Testis (tissue), 3 donors: ENCODE results near the gene TMEM184B. TPM values are rescaled to one million over a fixed set of nuclear protein-coding genes. Genes with fewer than 3 reads are reported as not detected.
A peak's percentile ranks its signal among the peaks of the same experiment; 100 is the strongest.

ENCODE experiments used
- DNase-seq: peaks from one replicate; pipeline ENCODE4 v3.0.0-alpha.2; 2019
- H3K27ac ChIP-seq, 2 donors: fragments of 200-600 bp; sonication (generic); one replicate each; pipeline ENCODE4 v1.5.1; 2019
- H3K27me3 ChIP-seq: fragments of 200-600 bp; sonication (generic); one replicate; pipeline ENCODE4 v1.5.1; 2019
- H3K36me3 ChIP-seq: fragments of 200-600 bp; sonication (generic); one replicate; pipeline ENCODE4 v1.5.1; 2017; ENCODE audit warnings: low read depth; ENCODE audit errors: missing control alignments
- H3K4me1 ChIP-seq: fragments of 200-600 bp; sonication (generic); one replicate; pipeline ENCODE4 v1.5.1; 2019
- H3K4me3 ChIP-seq, 2 donors: fragments of 200-600 bp; sonication (generic); one replicate each; pipeline ENCODE4 v1.5.1; 2017 to 2019
- H3K9me3 ChIP-seq: fragments of 200-600 bp; sonication (generic); one replicate; pipeline ENCODE4 v1.5.1; 2017
- CTCF ChIP-seq, 3 experiments: fragments of 450-650 bp in 2 of 3; fragments of 200-600 bp in 1 of 3; sonication (generic) in 1 of 3; IDR thresholded peaks; one replicate each; pipeline ENCODE4 v1.5.1; 2016 to 2019; ENCODE audit warnings: antibody characterized with exemption in 3 of 3, mild to moderate bottlenecking in 2 of 3, moderate library complexity in 1 of 3
- POLR2A ChIP-seq: fragments of 450-650 bp; IDR thresholded peaks from one replicate; pipeline ENCODE4 v1.6.1; 2017; ENCODE audit warnings: antibody characterized with exemption, mild to moderate bottlenecking, moderate library complexity
- WGBS, 2 donors: methylation state at CpG; one replicate each; pipeline ENCODE4 v1.1.5; 2018; 5-methylcytosine and 5-hydroxymethylcytosine counted together
- intact Hi-C: fragments of 100-400 bp; cut with DNase I; formaldehyde crosslinking; loops from one replicate; pipeline ENCODE4 v1.15.1; 2023; ENCODE audit warnings: low total_unique reads
- polyA plus RNA-seq: library from polyadenylated mRNA; stranded (reverse); fragments of 350-450 nt; fragmentation: Illumina TruSeq; extraction: RNeasy Lipid Tissue Mini Kit (QIAGEN cat#74804); gene quantifications from one replicate; pipeline ENCODE4 v1.2.3, GENCODE V29; 2014; ENCODE audit warnings: low read depth, low replicate concordance; ENCODE audit not compliant: insufficient read depth
- total RNA-seq, 2 donors: library from RNA; depleted of rRNA; stranded (reverse); fragments of >200 nt; gene quantifications; one replicate each; pipeline ENCODE4 v1.2.3, GENCODE V29; 2016

TMEM184B gene
- total and polyA plus RNA-seq, 3 donors from 2014 or later, result 25.2 to 66.5 (median 35.4) TPM

DNA sequence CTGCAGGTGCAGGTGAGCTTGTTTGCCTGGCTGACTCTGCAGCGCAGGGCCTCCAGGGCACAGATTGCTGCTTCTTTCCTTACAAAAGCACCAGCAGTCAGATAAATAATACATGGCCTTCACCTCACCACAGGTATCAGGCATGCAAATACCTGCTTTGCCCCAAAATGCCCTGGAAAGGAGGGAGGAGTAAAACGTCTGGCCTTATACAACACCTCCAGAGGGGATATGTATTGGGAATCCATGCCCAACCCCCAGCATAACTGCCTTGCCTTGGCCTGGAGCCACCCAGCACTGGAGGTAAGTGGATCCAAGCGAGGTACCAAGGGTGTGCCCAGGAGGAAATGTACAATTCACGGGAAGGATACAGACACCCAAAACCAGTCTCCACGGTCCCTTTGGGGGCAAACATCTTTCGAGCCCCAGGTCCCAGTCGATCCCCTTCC is 860 bp downstream of the TMEM184B start:
- DNase-seq, result no peak
- Histone ChIP-seq H3K4me3 (peak overlapping the region; percentile 95 to 98), H3K27me3 (no peaks in the 10 kb centered on the region), H3K27ac (peak overlapping the region; percentile 6 to 93), H3K9me3 (no peaks in the 10 kb centered on the region), H3K36me3 (no peaks in the 10 kb centered on the region), H3K4me1 (peaks cover 28% of the 10 kb centered on the region)
- intact Hi-C loops, result no loop called here
- 9 to 10% methylated on average over 5 to 7 of the region's 7 CpGs for WGBS, 2 donors
- TF ChIP-seq CTCF (IDR thresholded peaks at IDR 0.05) (no peak), POLR2A (no peak)

DNA sequence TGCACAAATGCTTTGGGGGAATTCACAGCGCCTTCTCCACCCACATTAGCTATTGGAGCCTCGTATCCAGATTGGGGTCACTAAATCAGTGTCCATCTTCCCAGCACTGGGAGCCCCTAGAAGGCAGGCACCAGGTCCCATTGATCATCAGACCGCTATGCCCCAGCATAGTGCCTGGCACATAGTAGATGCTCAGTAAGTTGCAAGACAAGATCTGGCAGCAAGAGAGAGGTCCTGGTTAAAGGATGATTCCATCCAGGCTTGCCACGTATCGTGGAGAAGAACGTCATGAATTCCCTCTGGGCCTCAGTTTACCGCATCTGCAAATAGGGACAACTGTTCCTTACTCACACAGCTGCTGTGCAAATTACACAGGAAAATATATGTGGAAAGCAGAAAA is 1.7 kb downstream of the TMEM184B start:
- 59 to 75% methylated on average over 7 of the region's 7 CpGs for WGBS, 2 donors
- Histone ChIP-seq H3K9me3 (no peaks in the 10 kb centered on the region), H3K27ac (peak overlapping the region; percentile 35 to 46), H3K4me3 (no peak overlapping the region), H3K36me3 (no peaks in the 10 kb centered on the region), H3K27me3 (no peaks in the 10 kb centered on the region), H3K4me1 (peaks cover 34% of the 10 kb centered on the region)
- intact Hi-C loops, result no loop called here
- DNase-seq, result no peak
- no peak for TF ChIP-seq CTCF (IDR thresholded peaks at IDR 0.05)

DNA sequence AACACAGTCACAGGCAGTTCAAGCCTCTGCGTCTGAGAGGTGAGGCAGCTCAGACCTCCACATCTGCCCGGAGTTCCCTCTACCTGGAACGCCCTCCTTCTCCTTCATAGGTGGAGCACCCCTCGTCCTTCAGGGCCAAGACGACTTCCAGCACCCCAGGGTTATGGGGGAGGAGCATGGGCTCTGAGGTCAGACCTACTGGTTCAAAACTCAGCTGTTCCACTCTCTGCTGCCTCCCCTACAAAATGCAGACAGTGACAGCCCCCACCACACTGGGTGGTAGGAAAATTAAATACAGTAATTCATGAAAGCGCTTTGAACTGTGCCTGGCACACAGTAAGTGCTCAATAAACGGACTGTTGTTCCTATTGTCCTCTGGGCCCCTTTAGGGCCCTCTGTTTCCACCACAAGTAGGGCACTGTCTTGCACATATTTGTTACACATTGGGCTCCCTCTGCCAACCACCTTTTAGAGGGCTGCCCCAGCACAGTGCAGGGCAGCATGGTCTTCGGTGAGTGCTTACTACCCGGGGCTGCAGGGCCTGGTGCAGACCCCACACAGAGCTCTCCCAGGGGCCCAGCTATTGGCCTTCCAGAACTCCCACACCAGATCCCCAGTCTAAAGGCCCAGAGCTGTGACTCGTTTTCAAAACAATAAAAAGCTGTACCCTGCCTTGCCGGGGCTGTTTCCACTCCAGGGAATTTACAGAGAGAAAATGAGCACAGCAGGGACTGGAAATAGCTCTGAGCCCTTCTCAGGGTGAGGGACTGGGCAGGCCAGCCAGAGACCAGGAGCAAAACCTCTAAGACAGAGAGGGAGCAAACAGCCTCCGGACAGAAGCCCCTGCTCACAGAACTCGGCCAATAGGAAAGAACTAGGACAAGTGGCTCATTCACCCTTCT is 2.5 kb downstream of the TMEM184B start:
- WGBS, 2 donors, result 55 to 56% methylated on average over 12 to 13 of the region's 13 CpGs
- Histone ChIP-seq H3K27me3 (no peaks in the 10 kb centered on the region), H3K4me1 (peaks cover 37% of the 10 kb centered on the region), H3K9me3 (no peaks in the 10 kb centered on the region), H3K36me3 (no peaks in the 10 kb centered on the region), H3K4me3 (no peak overlapping the region), H3K27ac (peak overlapping the region in 1 of 2 donors; percentile 46)
- no peak for DNase-seq
- TF ChIP-seq POLR2A, result no peak
- no peak for TF ChIP-seq CTCF (IDR thresholded peaks at IDR 0.05)
- intact Hi-C loops, result no loop called here

- Histone ChIP-seq H3K4me1 (peaks cover 37% of the 10 kb centered on the region), H3K9me3 (no peaks in the 10 kb centered on the region), H3K27me3 (no peaks in the 10 kb centered on the region), H3K27ac (no peak overlapping the region), H3K36me3 (no peaks in the 10 kb centered on the region), H3K4me3 (no peak overlapping the region)
- intact Hi-C loops, result no loop called here
- no peak for TF ChIP-seq CTCF (IDR thresholded peaks at IDR 0.05)
- no peak for TF ChIP-seq POLR2A
- WGBS, 2 donors, result 92 to 94% methylated on average over 7 of the region's 7 CpGs
- no peak for DNase-seq
Measured at GRCh38 chr22:38269466-38269865, 3.3 kb downstream of the TMEM184B start.

GRCh38 chr22:38267086-38267485 is 5.7 kb downstream of the TMEM184B start:
- intact Hi-C loops, result no loop called here
- H3K27me3 ChIP-seq, result no peaks in the 10 kb centered on the region
- H3K36me3 ChIP-seq, result no peaks in the 10 kb centered on the region
- H3K9me3 ChIP-seq, result no peaks in the 10 kb centered on the region
- no peak overlapping the region for H3K4me3 ChIP-seq
- no peak for TF ChIP-seq CTCF (IDR thresholded peaks at IDR 0.05)
- no peak for TF ChIP-seq POLR2A
- peaks cover 36% of the 10 kb centered on the region for H3K4me1 ChIP-seq
- H3K27ac ChIP-seq, result peak overlapping the region in 1 of 2 donors; percentile 50
- WGBS, 2 donors, result 49 to 60% methylated on average over 4 of the region's 4 CpGs
- no peak for DNase-seq
